Inflammatory macrophage (primary cell): ENCODE data around the gene DGKG.

Source experiments
- DNase-seq, 2 donors: peaks; one replicate each; pipeline ENCODE4 v3.0.0-alpha.2; 2020 to 2022

Gene DGKG

GRCh38 chr3:186318135-186318534 is 43.9 kb downstream of the DGKG start:
- DNase-seq = no peak

GRCh38 chr3:186317478-186317877 is 44.6 kb downstream of the DGKG start:
- no peak for DNase-seq

GRCh38 chr3:186316666-186317260 is 45.3 kb downstream of the DGKG start:
- DNase-seq = no peak

- DNase-seq = no peak
Observed at GRCh38 chr3:186315581-186316354, 46.3 kb downstream of the DGKG start.

GRCh38 chr3:186314896-186315295 is 47.1 kb downstream of the DGKG start:
- no peak for DNase-seq

- no peak for DNase-seq
Observed at GRCh38 chr3:186311441-186311840, 50.6 kb downstream of the DGKG start.

- no peak for DNase-seq
Observed at GRCh38 chr3:186308549-186308948, 53.5 kb downstream of the DGKG start.

- peak in 1 of 2 donors; percentile 34 for DNase-seq
Observed at GRCh38 chr3:186307594-186308221, 54.3 kb downstream of the DGKG start.

GRCh38 chr3:186305286-186305685 is 56.7 kb downstream of the DGKG start:
- DNase-seq = no peak

GRCh38 chr3:186303965-186304364 is 58.1 kb downstream of the DGKG start:
- DNase-seq = no peak

- peak in 1 of 2 donors; percentile 28 for DNase-seq
Observed at GRCh38 chr3:186299327-186299726, 62.7 kb downstream of the DGKG start.

- peak; percentile 43 to 71 for DNase-seq
Observed at GRCh38 chr3:186298876-186299275, 63.2 kb downstream of the DGKG start.

GRCh38 chr3:186290796-186291195 is 71.2 kb downstream of the DGKG start:
- no peak for DNase-seq

GRCh38 chr3:186287711-186288110 is 74.3 kb downstream of the DGKG start:
- DNase-seq = no peak

- no peak for DNase-seq
Observed at GRCh38 chr3:186286114-186286513, 75.9 kb downstream of the DGKG start.

GRCh38 chr3:186284661-186285060 is 77.4 kb downstream of the DGKG start:
- no peak for DNase-seq

- no peak for DNase-seq
Observed at GRCh38 chr3:186284349-186284652, 77.7 kb downstream of the DGKG start.

GRCh38 chr3:186283651-186284348 is 78.2 kb downstream of the DGKG start:
- peak in 1 of 2 donors; percentile 30 for DNase-seq

GRCh38 chr3:186283096-186283495 is 78.9 kb downstream of the DGKG start:
- peak in 1 of 2 donors; percentile 4 for DNase-seq

- no peak for DNase-seq
Observed at GRCh38 chr3:186281176-186281575, 80.9 kb downstream of the DGKG start.

GRCh38 chr3:186280737-186281136 is 81.3 kb downstream of the DGKG start:
- no peak for DNase-seq

- peak; percentile 10 to 47 for DNase-seq
Observed at GRCh38 chr3:186277268-186277909, 84.6 kb downstream of the DGKG start.

- DNase-seq = no peak
Observed at GRCh38 chr3:186275436-186275835, 86.6 kb downstream of the DGKG start.
